Activated CD4-positive, alpha-beta T cell treated with anti-CD3 and anti-CD28 coated beads, Interleukin-2, Interleukin-6, amounts not matched to agents 100 ng/mL and 50 ng/mL, durations not matched to agents 16 hours and 8 hours (primary cell): ENCODE data around the gene PAPPA2.

Experiments
- DNase-seq: peaks from one replicate; pipeline ENCODE4 v3.0.0-alpha.2; 2020

Gene PAPPA2

GRCh38 chr1:176499671-176500070, 36.7 kb downstream of the PAPPA2 start:
- DNase-seq, result no peak

DNA sequence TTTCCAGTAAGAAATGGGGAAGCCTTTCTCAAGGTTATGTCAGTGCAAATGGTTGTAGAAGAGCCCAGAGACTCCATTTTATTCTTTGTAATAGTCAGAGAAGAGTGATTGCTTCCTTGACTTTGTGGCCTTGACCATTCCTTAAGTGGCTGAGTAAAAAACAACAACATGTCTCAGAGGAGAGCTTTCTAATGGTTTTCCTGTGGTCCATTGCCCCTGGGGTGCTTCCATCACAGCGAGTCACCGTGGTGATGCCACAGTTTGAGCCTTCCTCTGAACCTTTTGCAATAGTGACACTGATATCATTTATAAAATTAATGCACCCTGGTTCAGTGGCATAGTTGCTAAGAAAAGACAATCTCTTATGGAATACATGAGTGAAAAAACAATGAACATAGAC, 38.6 kb downstream of the PAPPA2 start:
- DNase-seq, result no peak

DNA sequence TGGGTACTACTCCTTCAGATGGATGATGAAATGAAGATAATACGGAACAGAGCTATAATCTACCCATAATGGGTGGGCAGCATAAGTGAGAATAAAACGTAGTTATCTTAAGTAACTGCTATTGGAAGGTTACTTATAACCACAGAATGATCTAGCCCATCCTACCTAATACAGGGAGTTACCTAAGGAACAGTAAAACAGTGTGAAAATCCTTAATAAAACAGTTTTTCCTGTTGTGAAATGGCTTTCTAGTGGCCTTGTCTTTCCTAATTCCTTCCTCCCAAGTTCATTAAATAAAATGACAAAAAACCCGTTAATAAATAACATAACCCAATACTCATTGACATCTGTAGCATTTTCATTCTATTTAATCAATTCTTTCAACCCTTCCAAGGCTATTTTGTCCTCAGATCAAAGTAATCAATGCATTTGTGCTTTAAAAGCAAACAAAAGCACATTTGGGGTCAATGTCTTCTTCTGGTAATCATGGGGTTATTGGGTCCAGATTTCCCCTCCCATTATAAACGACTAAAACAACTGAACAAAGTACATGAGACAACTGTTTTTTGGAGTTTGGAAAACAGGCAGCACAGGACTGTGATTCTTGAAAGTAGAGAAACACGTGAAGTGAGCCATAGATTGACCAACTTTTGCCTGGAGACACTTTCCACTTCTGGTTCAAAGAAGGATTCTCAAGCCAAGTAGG, 42.0 kb downstream of the PAPPA2 start:
- DNase-seq, result no peak

DNA sequence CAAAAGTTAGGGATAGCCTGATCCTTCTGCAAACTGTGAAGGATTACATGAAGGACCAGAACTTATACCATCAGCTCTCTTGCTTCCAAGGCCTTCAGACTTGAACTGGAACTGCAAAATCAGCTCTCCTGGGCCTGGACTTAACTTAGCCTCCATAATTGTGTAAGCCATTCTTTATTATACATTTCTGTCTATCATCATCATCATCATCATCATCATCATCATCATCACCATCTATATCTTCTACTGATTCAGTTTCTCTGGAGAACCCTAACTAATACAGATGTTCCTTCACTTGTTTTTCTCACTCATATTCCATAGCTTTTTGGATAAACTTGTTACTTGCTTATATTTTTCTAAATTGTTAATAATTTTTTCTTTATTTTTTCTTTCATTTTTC, 50.0 kb downstream of the PAPPA2 start:
- DNase-seq, result no peak

DNA sequence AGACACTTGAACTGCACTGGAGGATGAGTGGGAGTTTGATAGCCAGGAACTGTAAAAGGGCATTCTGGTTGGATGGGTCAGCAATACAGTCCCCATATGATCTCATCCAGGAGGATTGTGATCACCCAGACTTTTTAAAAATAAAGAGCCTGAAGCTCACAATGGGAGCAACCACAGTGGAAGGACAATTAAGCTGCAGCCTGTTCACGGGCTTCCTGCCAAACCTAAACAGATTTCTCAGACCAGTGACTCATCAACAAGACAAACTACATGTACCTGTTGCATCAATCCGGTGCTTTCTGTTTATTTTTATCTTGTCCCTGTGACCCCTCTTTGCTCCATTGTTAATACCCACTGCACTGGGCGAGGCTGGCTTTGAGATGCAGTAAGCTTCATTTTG, 52.3 kb downstream of the PAPPA2 start:
- no peak for DNase-seq

- peak; percentile 33 for DNase-seq
Observed at GRCh38 chr1:176517484-176517883, 54.5 kb downstream of the PAPPA2 start.

DNA sequence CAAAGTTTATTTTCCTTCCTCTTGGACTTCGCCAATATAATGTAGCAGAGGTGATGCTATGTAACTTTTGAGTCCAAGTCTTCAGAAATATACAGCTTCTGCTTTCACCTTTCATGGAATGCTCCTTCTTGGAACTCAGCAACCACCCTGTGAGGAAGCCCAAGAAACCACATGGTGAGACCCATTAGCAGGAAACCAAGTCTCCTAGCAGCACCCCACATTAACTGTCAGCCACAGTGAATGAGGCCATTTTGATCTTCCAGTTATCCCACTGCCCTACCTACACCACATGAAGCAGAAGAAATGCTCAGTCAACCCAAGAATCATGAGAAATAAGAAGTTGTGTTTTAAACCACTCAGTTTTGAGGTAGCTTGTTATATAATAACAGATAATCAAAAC, 58.2 kb downstream of the PAPPA2 start:
- DNase-seq, result no peak

DNA sequence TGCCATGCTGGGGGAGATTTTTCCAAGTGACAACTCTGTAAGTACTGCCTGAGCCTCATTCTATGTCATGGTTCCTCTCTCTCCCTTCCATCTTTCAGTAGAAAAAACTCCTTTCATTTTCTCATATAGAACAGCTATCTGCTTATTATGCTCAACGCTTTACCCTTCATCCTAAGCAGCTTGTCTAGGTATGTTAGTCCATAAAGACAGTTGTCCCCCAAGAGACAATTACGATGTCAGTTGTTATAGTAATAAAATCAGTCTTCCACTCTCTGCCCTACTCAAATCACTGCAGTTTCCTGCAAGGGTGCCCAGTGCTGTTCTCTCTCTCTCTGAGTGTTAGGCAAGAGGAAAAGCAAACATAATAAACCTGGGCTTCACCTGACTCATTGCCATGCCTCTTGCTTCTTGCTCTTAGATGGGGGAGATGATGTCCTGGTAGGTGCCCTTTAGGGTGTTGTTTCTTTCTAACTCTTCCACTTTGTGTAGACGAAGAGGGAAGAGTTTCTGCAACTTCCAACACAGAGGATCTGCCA, 59.4 kb downstream of the PAPPA2 start:
- DNase-seq, result no peak

GRCh38 chr1:176529395-176530090, 66.6 kb downstream of the PAPPA2 start:
- DNase-seq, result no peak

DNA sequence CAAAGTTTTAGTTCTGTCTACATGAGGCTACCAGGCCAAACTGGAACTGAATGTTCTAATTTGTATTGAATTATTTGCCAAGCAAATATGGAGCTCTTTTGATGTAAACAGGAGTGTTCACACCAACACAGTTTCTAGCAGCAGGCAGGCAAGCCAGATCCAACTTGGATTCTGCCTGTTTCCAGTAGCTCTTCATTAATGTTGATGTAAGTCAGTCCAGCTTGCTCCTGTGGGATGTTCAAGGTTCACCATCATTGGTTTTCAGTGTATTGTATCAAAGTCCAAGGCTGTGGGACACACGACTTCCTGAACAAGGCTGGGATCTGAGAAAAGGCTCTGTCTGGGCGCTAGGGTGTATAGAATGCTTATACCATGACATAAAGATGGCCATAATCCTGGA, 68.1 kb downstream of the PAPPA2 start:
- no peak for DNase-seq

- no peak for DNase-seq
Observed at GRCh38 chr1:176531921-176532897, 69.2 kb downstream of the PAPPA2 start.

GRCh38 chr1:176533020-176533419, 70.0 kb downstream of the PAPPA2 start:
- no peak for DNase-seq

GRCh38 chr1:176536588-176536987, 73.6 kb downstream of the PAPPA2 start:
- DNase-seq, result no peak

DNA sequence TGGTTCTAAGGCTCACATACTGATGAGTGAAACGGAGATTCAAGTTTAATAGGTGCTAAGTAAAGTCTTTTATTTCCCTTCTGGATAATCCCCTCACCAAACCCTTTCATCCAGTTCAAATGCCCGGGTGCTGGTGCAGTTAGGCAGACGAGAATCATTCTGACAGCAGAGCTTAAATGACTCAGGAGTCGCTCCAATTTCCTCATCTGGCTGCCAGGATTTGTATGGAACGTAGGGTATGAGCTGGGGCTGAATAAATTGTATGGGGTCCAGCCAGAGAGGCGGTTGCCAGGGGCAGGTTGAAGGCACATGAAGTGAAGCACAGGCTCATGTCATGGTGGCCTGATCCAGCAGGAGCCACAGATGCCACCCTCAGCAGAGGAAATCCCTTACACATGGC, 76.0 kb downstream of the PAPPA2 start:
- no peak for DNase-seq

GRCh38 chr1:176540428-176540827, 77.5 kb downstream of the PAPPA2 start:
- no peak for DNase-seq

GRCh38 chr1:176541663-176542062, 78.7 kb downstream of the PAPPA2 start:
- DNase-seq, result no peak

GRCh38 chr1:176542352-176542751, 79.4 kb downstream of the PAPPA2 start:
- DNase-seq, result no peak

- no peak for DNase-seq
Observed at GRCh38 chr1:176543360-176544129, 80.6 kb downstream of the PAPPA2 start.

DNA sequence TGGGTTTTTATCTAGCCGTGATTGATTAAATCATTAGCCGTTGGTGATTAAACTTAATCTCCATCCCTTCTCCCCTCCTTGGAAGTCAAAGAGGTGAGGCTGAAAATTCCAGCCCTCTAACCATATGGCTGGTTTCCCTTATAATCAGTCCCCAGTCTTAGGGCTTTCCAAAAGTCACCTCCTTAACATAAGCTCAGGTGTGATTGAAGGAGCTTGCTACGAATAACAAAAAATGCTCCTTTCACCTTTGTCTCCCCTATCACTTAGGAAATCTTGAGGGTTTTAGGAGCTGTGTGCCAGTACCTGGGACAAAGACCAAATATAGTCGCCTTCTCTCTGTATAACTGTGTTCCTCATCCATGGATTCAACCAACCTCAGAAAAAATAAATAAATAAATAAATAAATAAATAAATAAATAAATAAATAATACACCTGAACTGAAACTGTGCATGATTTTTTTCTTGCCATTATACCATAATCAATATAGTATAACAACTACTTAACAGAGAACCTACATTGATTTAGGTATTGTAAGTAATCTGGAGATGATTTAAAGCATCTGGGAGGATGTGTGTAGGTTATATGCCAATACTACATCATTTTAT, 82.2 kb downstream of the PAPPA2 start:
- DNase-seq, result no peak

DNA sequence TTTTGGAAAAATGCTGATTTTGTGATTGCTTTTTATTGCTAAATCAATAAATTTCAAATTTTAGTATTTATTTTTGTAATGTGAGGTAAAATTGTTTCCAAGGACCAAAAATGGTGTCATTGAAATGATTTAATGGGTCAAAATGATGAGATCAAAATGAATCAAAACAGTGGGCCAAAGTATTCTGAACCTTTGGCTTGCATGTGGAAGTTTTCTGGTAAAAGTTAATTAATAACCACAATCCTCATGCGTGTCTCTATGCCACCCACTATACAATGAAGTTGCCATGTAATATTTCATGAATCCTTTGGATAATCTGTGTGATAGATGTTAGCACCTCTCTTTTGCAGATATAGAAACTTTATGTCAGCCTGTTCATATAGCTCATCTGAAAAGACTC, 83.8 kb downstream of the PAPPA2 start:
- DNase-seq, result no peak

DNA sequence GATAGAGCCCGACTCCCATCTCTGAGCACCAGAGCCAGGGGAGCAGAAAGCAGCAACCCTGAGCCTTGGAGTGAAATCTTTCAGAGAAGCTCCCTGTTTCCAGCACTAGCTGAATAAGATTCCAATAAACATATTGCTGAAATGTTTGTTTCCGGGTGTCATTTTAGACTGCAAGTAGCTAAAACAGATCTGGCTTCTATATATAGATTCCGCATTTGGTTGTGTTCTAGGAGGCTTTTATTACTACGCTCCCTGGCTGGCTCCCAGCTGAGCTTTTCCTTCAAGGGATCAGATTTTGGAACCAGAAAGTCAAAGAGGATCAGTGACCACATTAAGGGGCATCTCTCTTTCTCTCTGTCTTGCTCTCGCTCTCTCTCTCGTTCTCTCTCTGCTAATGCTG, 88.2 kb downstream of the PAPPA2 start:
- no peak for DNase-seq
